AG04449 (cell line): ENCODE results near the gene GPATCH4.

Experiments
- CTCF ChIA-PET: fragments of 350-600 bp; formaldehyde crosslinking; extraction: SDS; loops from one replicate; lab custom pipeline; 2021; ENCODE audit warnings: antibody characterized with exemption; lab: Yijun Ruan, JAX
- POLR2A ChIA-PET: fragments of 400-600, 350-600 bp; formaldehyde crosslinking; extraction: SDS; loops from one replicate; lab custom pipeline; 2020; ENCODE audit warnings: antibody characterized with exemption, inconsistent platforms; lab: Yijun Ruan, JAX
- DNase-seq: peaks from one replicate; pipeline ENCODE4 v3.0.0-alpha.2; 2010; ENCODE audit warnings: low read depth, low spot score
- H3K4me3 ChIP-seq: 2 replicates; pipeline ENCODE4 v1.5.1; 2011; ENCODE audit warnings: low read depth, mild to moderate bottlenecking, control low read depth, low read length
- CTCF ChIP-seq: IDR thresholded peaks from one replicate; pipeline ENCODE4 v1.5.1; 2011; ENCODE audit warnings: mild to moderate bottlenecking, moderate library complexity, low read length, control low read depth, inconsistent platforms; ENCODE audit not compliant: insufficient read depth; ENCODE audit errors: missing control alignments

The GPATCH4 gene

GRCh38 chr1:156552518-156552917 lies 48.8 kb downstream of the GPATCH4 start:
- H3K4me3 ChIP-seq = no peak overlapping the region
- DNase-seq = no peak
- ChIA-PET POLR2A (no interaction called here), CTCF (no interaction called here)
- no peak for TF ChIP-seq CTCF

GRCh38 chr1:156551869-156552268 lies 49.4 kb downstream of the GPATCH4 start:
- ChIA-PET CTCF (no interaction called here), POLR2A (no interaction called here)
- TF ChIP-seq CTCF = no peak
- H3K4me3 ChIP-seq = no peak overlapping the region
- DNase-seq = no peak

DNA sequence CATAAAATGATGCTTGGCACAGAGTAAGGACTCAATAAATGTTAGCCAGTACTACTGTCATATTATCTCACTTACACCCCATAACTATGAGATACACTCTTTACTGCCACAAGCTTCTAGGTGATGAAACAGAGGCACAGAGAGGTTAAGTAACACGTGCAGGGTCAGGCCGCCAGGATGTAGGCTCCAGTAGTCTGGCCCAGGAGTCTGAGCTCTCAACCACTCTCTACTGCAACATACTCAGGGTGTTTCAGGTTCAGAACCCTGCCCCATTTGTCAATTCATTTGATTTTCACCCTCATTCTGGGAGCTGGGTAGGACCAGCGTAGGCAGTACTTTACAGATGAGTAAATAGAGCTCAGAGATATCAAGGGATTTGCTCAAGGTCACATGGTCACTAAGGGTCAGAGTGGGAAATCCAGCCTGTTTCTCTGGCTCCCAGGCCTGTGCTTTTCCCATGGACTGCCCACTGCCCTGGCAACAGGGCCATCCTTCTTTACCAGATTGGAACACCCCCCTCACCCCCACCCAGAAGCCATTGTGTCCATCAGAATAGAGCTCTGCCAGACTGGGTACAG lies 50.1 kb downstream of the GPATCH4 start:
- no peak for TF ChIP-seq CTCF
- H3K4me3 ChIP-seq = no peak overlapping the region
- DNase-seq = no peak
- ChIA-PET POLR2A (no interaction called here), CTCF (interaction anchor here (1.3 kb wide), 1 partner anchor 165 kb away, joined by 3 read pairs; no protein-coding TSS in a partner anchor)

- TF ChIP-seq CTCF = no peak
- ChIA-PET POLR2A (interaction anchor here (0.6 kb wide), 1 partner anchor 45 kb away, joined by 3 read pairs; no protein-coding TSS in a partner anchor), CTCF (interaction anchor here (1.3 to 1.7 kb wide), 2 partner anchors 12 to 165 kb away, joined by 3 to 6 read pairs; no protein-coding TSS in a partner anchor)
- H3K4me3 ChIP-seq = no peak overlapping the region
- DNase-seq = no peak
These were observed 50.9 kb downstream of the GPATCH4 start for GRCh38 chr1:156550346-156550745.

DNA sequence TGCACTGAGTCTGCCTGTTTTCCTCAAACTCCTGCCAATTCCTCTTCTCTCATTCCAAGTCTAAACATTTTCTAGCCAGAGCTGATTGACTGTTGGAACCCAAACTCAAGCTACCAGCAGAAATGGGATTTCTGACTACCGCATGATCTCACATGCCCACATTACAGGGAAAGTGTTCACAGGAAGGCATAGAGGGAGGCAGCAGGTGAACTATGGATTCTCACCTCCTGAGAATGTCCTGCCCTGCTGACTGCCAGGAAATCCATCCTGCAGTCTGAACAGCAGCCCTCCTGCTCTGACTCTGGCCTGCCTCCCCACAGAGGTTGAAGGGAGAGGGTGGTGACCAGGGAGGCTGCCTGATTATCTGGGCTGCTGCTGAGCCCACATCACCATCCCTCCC lies 51.4 kb downstream of the GPATCH4 start:
- TF ChIP-seq CTCF = no peak
- CTCF ChIA-PET = interaction anchor here (1.3 to 1.7 kb wide), 3 partner anchors 12 to 164 kb away, joined by 3 to 6 read pairs (median 3); no protein-coding TSS in a partner anchor
- POLR2A ChIA-PET = interaction anchor here (0.6 kb wide), 1 partner anchor 44 kb away, joined by 3 read pairs; no protein-coding TSS in a partner anchor
- DNase-seq = no peak
- H3K4me3 ChIP-seq = no peak overlapping the region

GRCh38 chr1:156549390-156549789 lies 51.9 kb downstream of the GPATCH4 start:
- CTCF ChIA-PET = interaction anchor here (1.1 to 1.7 kb wide), 3 partner anchors 13 to 69 kb away, joined by 3 to 6 read pairs (median 3); no protein-coding TSS in a partner anchor
- POLR2A ChIA-PET = no interaction called here
- H3K4me3 ChIP-seq = no peak overlapping the region
- no peak for TF ChIP-seq CTCF
- no peak for DNase-seq
